HS-27A (cell line): ENCODE results near the gene TMTC2.

ENCODE experiments used
- DNase-seq: peaks from one replicate; pipeline ENCODE4 v3.0.0-alpha.2; 2012; ENCODE audit warnings: low read depth, missing footprints

Gene TMTC2

GRCh38 chr12:82686168-82687020 lies at the start of gene TMTC2:
TMTC2 (plus strand) TSS chr12:82686906.
- DNase-seq, result peak; percentile 11

- no peak for DNase-seq
These were observed 48.4 kb upstream of the TMTC2 start for GRCh38 chr12:82638324-82638723.

GRCh38 chr12:82644896-82645295 lies 41.8 kb upstream of the TMTC2 start:
- DNase-seq, result no peak

GRCh38 chr12:82645414-82645813 lies 41.3 kb upstream of the TMTC2 start:
- no peak for DNase-seq

- no peak for DNase-seq
These were observed 38.9 kb upstream of the TMTC2 start for GRCh38 chr12:82647853-82648252.

GRCh38 chr12:82648259-82648909 lies 38.3 kb upstream of the TMTC2 start:
- DNase-seq, result no peak

GRCh38 chr12:82650627-82651337 lies 35.9 kb upstream of the TMTC2 start:
- no peak for DNase-seq

GRCh38 chr12:82651489-82651888 lies 35.2 kb upstream of the TMTC2 start:
- DNase-seq, result no peak

GRCh38 chr12:82652071-82652470 lies 34.6 kb upstream of the TMTC2 start:
- no peak for DNase-seq

GRCh38 chr12:82655751-82656150 lies 31.0 kb upstream of the TMTC2 start:
- DNase-seq, result no peak

- DNase-seq, result no peak
These were observed 27.1 kb upstream of the TMTC2 start for GRCh38 chr12:82659343-82660207.

- no peak for DNase-seq
These were observed 26.0 kb upstream of the TMTC2 start for GRCh38 chr12:82660541-82661325.

GRCh38 chr12:82663893-82664292 lies 22.8 kb upstream of the TMTC2 start:
- no peak for DNase-seq

GRCh38 chr12:82665142-82665923 lies 21.4 kb upstream of the TMTC2 start:
- DNase-seq, result no peak

GRCh38 chr12:82666830-82667229 lies 19.9 kb upstream of the TMTC2 start:
- DNase-seq, result no peak

GRCh38 chr12:82671673-82672195 lies 15.0 kb upstream of the TMTC2 start:
- DNase-seq, result no peak

GRCh38 chr12:82672811-82673495 lies 13.8 kb upstream of the TMTC2 start:
- DNase-seq, result no peak

- no peak for DNase-seq
These were observed 13.0 kb upstream of the TMTC2 start for GRCh38 chr12:82673698-82674097.

GRCh38 chr12:82675246-82675645 lies 11.5 kb upstream of the TMTC2 start:
- DNase-seq, result no peak
